H9 (cell line): ENCODE data around the gene RGS3. TPM values are rescaled to one million over a fixed set of nuclear protein-coding genes. Genes with fewer than 3 reads are reported as not detected.

Source experiments
- DNase-seq: peaks from one replicate; pipeline ENCODE4 v3.0.0-alpha.2; 2017
- H2AFZ ChIP-seq: one replicate; pipeline ENCODE4 v1.6.1; 2013; ENCODE audit warnings: mild to moderate bottlenecking, low read length, control low read depth, moderate library complexity
- H2AK5ac ChIP-seq: 2 replicates; pipeline ENCODE4 v1.6.1; 2013; ENCODE audit warnings: low read length, control low read depth, mixed read lengths; ENCODE audit not compliant: insufficient read length
- H2BK120ac ChIP-seq: one replicate; pipeline ENCODE4 v1.6.1; 2013; ENCODE audit warnings: low read depth, mild to moderate bottlenecking, low read length, control low read depth, inconsistent platforms; ENCODE audit not compliant: poor library complexity, severe bottlenecking
- H2BK12ac ChIP-seq: 2 replicates; pipeline ENCODE4 v1.6.1; 2013; ENCODE audit warnings: low read length, control low read depth, mixed read lengths, low read depth; ENCODE audit not compliant: insufficient read length
- H2BK15ac ChIP-seq: 2 replicates; pipeline ENCODE4 v1.6.1; 2013; ENCODE audit warnings: low read depth, low read length, control low read depth
- H2BK20ac ChIP-seq: one replicate; pipeline ENCODE4 v1.6.1; 2013; ENCODE audit warnings: low read depth, mild to moderate bottlenecking, low read length, control low read depth, inconsistent platforms; ENCODE audit not compliant: poor library complexity, severe bottlenecking
- H2BK5ac ChIP-seq: 2 replicates; pipeline ENCODE4 v1.6.1; 2013; ENCODE audit warnings: low read length, control low read depth, mixed read lengths; ENCODE audit not compliant: insufficient read length
- H3K14ac ChIP-seq: 2 replicates; pipeline ENCODE4 v1.6.1; 2013; ENCODE audit warnings: low read length, control low read depth; ENCODE audit not compliant: insufficient read depth
- H3K18ac ChIP-seq: 2 replicates; pipeline ENCODE4 v1.6.1; 2013; ENCODE audit warnings: low read depth, mild to moderate bottlenecking, mixed read lengths, low read length, control low read depth; ENCODE audit not compliant: insufficient read length
- H3K23ac ChIP-seq: 2 replicates; pipeline ENCODE4 v1.6.1; 2013; ENCODE audit warnings: low read length, control low read depth, mixed read lengths, low read depth; ENCODE audit not compliant: insufficient read length
- H3K23me2 ChIP-seq: 2 replicates; pipeline ENCODE4 v1.6.1; 2013; ENCODE audit warnings: low read depth, mild to moderate bottlenecking, mixed read lengths, low read length, control low read depth; ENCODE audit not compliant: insufficient read length, poor library complexity, severe bottlenecking
- H3K27ac ChIP-seq: 2 replicates; pipeline ENCODE4 v1.5.1; 2013; ENCODE audit warnings: low read length, control low read depth, mixed read lengths, low read depth; ENCODE audit not compliant: insufficient read length
- H3K27me3 ChIP-seq: 2 replicates; pipeline ENCODE4 v1.6.1; 2013; ENCODE audit warnings: low read length, control low read depth, inconsistent platforms; ENCODE audit not compliant: insufficient read depth
- H3K4ac ChIP-seq: 2 replicates; pipeline ENCODE4 v1.6.1; 2013; ENCODE audit warnings: low read depth, mild to moderate bottlenecking, control low read depth, inconsistent platforms, low read length, moderate library complexity
- H3K4me1 ChIP-seq: 2 replicates; pipeline ENCODE4 v1.6.1; 2013; ENCODE audit warnings: low read length, control low read depth, inconsistent platforms; ENCODE audit not compliant: insufficient read depth
- H3K4me2 ChIP-seq: 2 replicates; pipeline ENCODE4 v1.6.1; 2013; ENCODE audit warnings: low read length, control low read depth, mixed read lengths; ENCODE audit not compliant: insufficient read length, insufficient read depth
- H3K56ac ChIP-seq: 2 replicates; pipeline ENCODE4 v1.6.1; 2013; ENCODE audit warnings: low read depth, mild to moderate bottlenecking, mixed read lengths, low read length, control low read depth; ENCODE audit not compliant: insufficient read length
- H3K79me1 ChIP-seq: 2 replicates; pipeline ENCODE4 v1.6.1; 2013; ENCODE audit warnings: low read depth, mild to moderate bottlenecking, moderate library complexity, low read length, control low read depth, inconsistent platforms; ENCODE audit not compliant: insufficient read depth, poor library complexity, severe bottlenecking
- H3K79me2 ChIP-seq: 2 replicates; pipeline ENCODE4 v1.6.1; 2013; ENCODE audit warnings: low read length, control low read depth, inconsistent platforms; ENCODE audit not compliant: insufficient read depth
- H3K9ac ChIP-seq: 2 replicates; pipeline ENCODE4 v1.6.1; 2013; ENCODE audit warnings: low read length, control low read depth, mixed read lengths; ENCODE audit not compliant: insufficient read length; ENCODE audit errors: extremely low read depth
- H3K9me3 ChIP-seq: one replicate; pipeline ENCODE4 v1.6.1; 2013; ENCODE audit warnings: low read depth, low read length, inconsistent platforms; ENCODE audit not compliant: control insufficient read depth
- H3T11ph ChIP-seq: one replicate; pipeline ENCODE4 v1.6.1; 2013; ENCODE audit warnings: mild to moderate bottlenecking, low read length, control low read depth, inconsistent platforms
- H4K20me1 ChIP-seq: one replicate; pipeline ENCODE4 v1.6.1; 2013; ENCODE audit not compliant: control insufficient read depth, insufficient read length, insufficient read depth
- H4K5ac ChIP-seq: 2 replicates; pipeline ENCODE4 v1.6.1; 2013; ENCODE audit warnings: low read depth, mild to moderate bottlenecking, mixed read lengths, low read length, control low read depth; ENCODE audit not compliant: insufficient read length
- H4K8ac ChIP-seq: replicated peaks from 2 replicates; pipeline ENCODE4 v1.6.1; 2013; ENCODE audit warnings: low read length, control low read depth, mixed read lengths, low read depth; ENCODE audit not compliant: insufficient read length
- H4K91ac ChIP-seq: 2 replicates; pipeline ENCODE4 v1.6.1; 2013; ENCODE audit warnings: low read depth, mild to moderate bottlenecking, moderate library complexity, mixed read lengths, low read length, control low read depth; ENCODE audit not compliant: insufficient read length
- H3K27ac Mint-ChIP-seq, 3 experiments: 2 replicates in 2 of 3; 3 replicates in 1 of 3; pipeline ENCODE4 v1.8.0; 2020 to 2021; ENCODE audit warnings: mixed read lengths in 3 of 3, mild to moderate bottlenecking in 1 of 3, moderate library complexity in 1 of 3
- H3K27me3 Mint-ChIP-seq: 2 replicates; pipeline ENCODE4 v1.8.0; 2021; ENCODE audit warnings: low read depth, mild to moderate bottlenecking, moderate library complexity, mixed read lengths
- H3K36me3 Mint-ChIP-seq, 3 experiments: 2 replicates in 2 of 3; 3 replicates in 1 of 3; pipeline ENCODE4 v1.8.0; 2020 to 2021; ENCODE audit warnings: low read depth in 3 of 3, mixed read lengths in 3 of 3; ENCODE audit not compliant: insufficient read depth in 1 of 3
- H3K4me1 Mint-ChIP-seq, 2 experiments: 2 replicates each; pipeline ENCODE4 v1.8.0; 2020; ENCODE audit warnings: mixed read lengths in 2 of 2
- H3K4me3 Mint-ChIP-seq, 2 experiments: 2 replicates in 1 of 2; 3 replicates in 1 of 2; pipeline ENCODE4 v1.8.0; 2020 to 2021; ENCODE audit warnings: mild to moderate bottlenecking in 2 of 2, mixed read lengths in 2 of 2, moderate library complexity in 1 of 2
- H3K9me3 Mint-ChIP-seq, 2 experiments: 2 replicates in 1 of 2; 3 replicates in 1 of 2; pipeline ENCODE4 v1.8.0; 2020; ENCODE audit warnings: mild to moderate bottlenecking in 2 of 2, mixed read lengths in 2 of 2, moderate library complexity in 1 of 2
- CTCF ChIP-seq: fragments of 200-600 bp; sonication (generic); conservative IDR thresholded peaks from 3 replicates; pipeline ENCODE4 v1.8.0; 2021; ENCODE audit warnings: antibody characterized with exemption, mild to moderate bottlenecking
- WGBS: extraction: QIAGEN DNeasy Blood & Tissue Kit; methylation state at CpG from one replicate; pipeline ENCODE4 v1.1.7; 2013; ENCODE audit warnings: missing lambda C conversion rate, low lambda C conversion rate, mixed read lengths; ENCODE audit not compliant: insufficient read length; ENCODE audit errors: extremely low coverage; 5-methylcytosine and 5-hydroxymethylcytosine counted together
- total RNA-seq: library from RNA; stranded (reverse); gene quantifications from 2 replicates; pipeline ENCODE4 v1.2.1, GENCODE V29; 2021

The RGS3 gene
- total RNA-seq, 1 experiment from 2014 or later = 13.9 TPM

DNA sequence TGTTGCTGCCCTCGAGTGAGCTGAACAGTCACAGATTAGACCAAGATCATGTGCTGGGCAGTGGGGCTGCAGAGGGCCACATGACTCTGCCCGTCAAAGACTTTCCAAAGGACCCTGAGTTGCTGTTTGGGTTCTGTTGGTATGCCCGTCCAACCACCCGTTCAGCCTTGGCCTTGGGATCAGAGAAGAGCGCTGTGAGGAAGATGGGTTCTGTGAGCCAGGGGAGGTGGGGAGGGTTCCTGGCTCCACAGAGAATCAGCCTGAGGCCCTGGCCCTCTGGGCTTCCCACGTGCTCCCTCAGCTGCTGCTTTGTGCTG, 72.6 kb downstream of the RGS3 start:
- Histone ChIP-seq H4K8ac (no peak overlapping the region), H3K27me3 (no peaks in the 10 kb centered on the region), H3T11ph (no peak overlapping the region), H3K56ac (no peak overlapping the region), H3K23ac (no peak overlapping the region), H2AFZ (no peak overlapping the region), H3K79me2 (no peaks in the 10 kb centered on the region), H3K9me3 (no peaks in the 10 kb centered on the region), H3K23me2 (no peaks in the 10 kb centered on the region), H4K5ac (no peak overlapping the region), H2BK120ac (no peak overlapping the region), H3K4me1 (no peaks in the 10 kb centered on the region), H2BK15ac (no peak overlapping the region), H2AK5ac (no peak overlapping the region), H3K27ac (no peak overlapping the region), H3K9ac (no peak overlapping the region), H4K20me1 (no peaks in the 10 kb centered on the region), H3K18ac (no peak overlapping the region), H3K4me2 (no peak overlapping the region), H3K4ac (no peak overlapping the region), H2BK12ac (no peak overlapping the region), H2BK20ac (no peak overlapping the region), H2BK5ac (no peak overlapping the region), H3K14ac (no peak overlapping the region), H3K79me1 (no peaks in the 10 kb centered on the region), H4K91ac (no peak overlapping the region)
- Mint-ChIP-seq H3K4me3 (no peak overlapping the region), H3K36me3 (no peaks in the 10 kb centered on the region; a peak in 3 of 7 replicates), H3K27me3 (no peaks in the 10 kb centered on the region; the same call in 1 of the 2 replicates), H3K9me3 (no peaks in the 10 kb centered on the region), H3K27ac (peak overlapping the region; percentile 39 to 75 (median 40); a peak in 2 of 7 replicates), H3K4me1 (peaks cover 11 to 24% of the 10 kb centered on the region in 2 experiments)
- no peak for DNase-seq
- WGBS = no CpG with 5 or more reads among the region's 6 CpGs
- TF ChIP-seq CTCF = no peak
